LNCAP (cell line): ENCODE results near the gene MAGI2.

Source experiments
- TF ChIP-seq, protein P1 (sequence below): fragments of 450-650 bp; IDR thresholded peaks from 2 replicates; pipeline ENCODE4 v1.5.1; 2017; ENCODE audit warnings: mild to moderate bottlenecking

The MAGI2 gene

DNA sequence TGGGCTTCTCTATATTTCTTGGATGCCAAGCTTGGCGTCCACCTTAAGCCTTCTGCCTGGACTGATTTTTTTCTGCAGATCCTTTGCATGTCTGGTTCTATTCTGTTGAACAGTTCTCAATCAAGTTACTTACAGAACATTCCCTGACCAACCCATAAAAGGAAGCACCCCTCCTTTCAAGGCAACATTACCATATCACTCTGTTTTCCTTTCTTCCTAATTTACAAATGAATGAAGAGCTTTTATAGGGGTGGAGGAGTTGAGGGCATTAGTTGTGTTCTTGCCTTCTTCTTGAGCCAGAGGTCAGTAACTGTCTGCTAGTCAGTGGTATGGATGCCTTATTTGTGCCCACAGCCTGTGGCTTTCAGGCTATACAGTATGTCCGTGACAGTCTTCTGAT is 1293.9 kb downstream of the MAGI2 start:
- TF ChIP-seq, protein P1, sequence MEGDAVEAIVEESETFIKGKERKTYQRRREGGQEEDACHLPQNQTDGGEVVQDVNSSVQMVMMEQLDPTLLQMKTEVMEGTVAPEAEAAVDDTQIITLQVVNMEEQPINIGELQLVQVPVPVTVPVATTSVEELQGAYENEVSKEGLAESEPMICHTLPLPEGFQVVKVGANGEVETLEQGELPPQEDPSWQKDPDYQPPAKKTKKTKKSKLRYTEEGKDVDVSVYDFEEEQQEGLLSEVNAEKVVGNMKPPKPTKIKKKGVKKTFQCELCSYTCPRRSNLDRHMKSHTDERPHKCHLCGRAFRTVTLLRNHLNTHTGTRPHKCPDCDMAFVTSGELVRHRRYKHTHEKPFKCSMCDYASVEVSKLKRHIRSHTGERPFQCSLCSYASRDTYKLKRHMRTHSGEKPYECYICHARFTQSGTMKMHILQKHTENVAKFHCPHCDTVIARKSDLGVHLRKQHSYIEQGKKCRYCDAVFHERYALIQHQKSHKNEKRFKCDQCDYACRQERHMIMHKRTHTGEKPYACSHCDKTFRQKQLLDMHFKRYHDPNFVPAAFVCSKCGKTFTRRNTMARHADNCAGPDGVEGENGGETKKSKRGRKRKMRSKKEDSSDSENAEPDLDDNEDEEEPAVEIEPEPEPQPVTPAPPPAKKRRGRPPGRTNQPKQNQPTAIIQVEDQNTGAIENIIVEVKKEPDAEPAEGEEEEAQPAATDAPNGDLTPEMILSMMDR: no peak

DNA sequence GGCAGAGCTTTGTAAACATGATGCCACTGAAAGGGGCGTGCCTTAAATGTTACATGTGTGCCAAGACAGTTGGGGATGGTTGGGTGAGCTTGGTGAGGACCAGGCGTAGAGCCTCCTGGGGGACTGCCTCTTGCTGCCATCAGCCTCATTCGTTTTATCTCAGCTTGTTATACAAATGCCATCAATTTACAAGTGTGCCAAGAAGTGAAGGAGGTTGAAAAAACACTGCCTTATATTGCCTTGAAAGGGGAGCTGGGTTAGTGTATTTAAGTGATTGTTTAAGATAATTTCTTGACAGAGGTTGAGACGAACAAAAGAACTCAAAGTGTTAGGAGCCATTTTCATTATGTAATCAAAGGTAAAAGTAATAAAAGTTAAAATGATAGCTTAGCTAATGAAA is 1300.2 kb downstream of the MAGI2 start:
- TF ChIP-seq, protein P1: no peak

DNA sequence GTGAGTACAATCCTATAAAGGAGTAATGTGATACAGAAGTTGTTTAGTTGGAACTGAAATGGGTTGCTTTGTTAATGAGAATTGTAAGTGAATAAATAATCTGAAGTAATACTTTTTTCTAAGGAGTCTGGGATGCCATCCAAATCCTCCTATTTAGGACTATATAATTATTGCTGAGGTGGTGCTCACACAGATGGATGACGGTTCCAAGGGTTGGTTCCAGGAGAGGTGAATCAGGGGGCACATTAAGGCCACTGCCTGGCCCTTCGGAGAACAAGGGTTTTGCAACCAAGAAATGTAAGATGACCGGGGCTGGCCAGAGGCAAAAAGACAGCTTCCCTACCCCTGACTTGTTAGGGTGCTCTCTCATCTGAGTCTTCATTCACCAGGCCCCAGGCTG is 1302.2 kb downstream of the MAGI2 start:
- TF ChIP-seq, protein P1: no peak

DNA sequence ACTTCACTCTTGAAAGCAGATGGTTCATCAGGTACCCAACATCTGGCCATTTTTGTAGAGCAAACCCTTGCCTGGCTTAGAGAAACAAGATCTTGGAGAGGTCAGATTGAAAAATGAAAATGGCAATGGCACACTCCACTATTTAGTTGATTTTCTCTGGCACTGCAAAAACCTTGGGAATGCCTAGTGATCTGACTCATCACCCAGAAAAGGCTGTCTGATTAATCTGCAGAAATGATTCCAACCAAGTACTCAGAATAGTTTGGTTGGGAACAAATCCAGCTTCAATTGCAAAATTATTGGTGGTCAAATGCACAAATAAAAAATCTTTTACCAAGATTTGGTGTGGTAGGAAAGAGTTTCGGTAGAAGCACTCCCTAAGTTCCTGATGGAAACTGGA is 1303.7 kb downstream of the MAGI2 start:
- TF ChIP-seq, protein P1: no peak

DNA sequence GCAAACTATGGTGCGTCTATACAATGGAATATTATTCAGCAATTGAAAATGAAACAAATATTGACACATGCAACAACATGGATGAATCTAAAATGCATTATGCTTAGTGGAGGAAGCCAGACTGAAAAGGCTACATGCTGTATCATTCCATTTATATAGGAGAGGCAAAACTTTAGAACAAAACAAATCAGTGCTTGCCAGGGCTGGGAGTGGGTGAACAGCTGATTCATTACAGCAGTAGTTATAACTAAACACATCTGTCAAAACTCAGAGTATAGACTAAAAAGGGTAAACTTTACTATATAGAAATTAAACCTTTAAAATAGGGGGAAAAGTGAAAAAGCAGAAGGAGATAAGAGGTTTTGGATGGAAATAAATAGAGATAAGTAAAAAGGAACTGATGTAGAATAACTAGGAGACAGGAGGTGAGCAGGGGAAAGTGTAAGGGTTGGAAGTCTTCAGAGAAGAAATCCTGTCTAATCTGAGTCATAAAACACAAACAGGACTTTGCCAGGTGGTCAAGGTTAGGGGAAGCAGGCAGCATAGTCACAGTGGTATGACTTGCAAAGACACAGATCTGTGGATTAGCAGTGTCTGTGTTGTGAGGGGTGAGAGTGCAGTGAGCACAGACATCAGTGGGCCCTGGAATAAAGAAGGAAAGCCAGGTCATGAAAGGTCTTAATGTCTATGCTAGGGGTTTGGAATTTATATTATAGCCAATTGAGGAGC is 1305.1 kb downstream of the MAGI2 start:
- TF ChIP-seq, protein P1: no peak

DNA sequence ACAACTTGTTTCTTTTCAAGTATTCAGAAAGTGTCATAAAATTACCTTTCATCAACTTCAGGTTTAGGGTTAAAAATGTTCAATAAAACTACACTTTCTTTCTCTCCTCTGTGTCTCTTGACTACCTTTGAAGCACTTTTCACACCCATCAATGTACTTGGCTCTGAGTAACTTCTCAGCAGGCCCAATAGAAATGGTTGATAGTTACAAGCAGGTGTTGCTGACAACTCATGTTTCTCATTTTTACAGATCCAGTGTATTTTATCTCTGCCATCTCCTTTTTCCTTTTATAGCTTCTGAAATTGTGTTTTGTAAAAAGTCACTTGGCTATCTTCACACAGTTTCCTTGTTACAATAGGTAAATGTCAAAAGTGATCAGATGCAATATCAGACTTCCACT is 1306.9 kb downstream of the MAGI2 start:
- TF ChIP-seq, protein P1: no peak

DNA sequence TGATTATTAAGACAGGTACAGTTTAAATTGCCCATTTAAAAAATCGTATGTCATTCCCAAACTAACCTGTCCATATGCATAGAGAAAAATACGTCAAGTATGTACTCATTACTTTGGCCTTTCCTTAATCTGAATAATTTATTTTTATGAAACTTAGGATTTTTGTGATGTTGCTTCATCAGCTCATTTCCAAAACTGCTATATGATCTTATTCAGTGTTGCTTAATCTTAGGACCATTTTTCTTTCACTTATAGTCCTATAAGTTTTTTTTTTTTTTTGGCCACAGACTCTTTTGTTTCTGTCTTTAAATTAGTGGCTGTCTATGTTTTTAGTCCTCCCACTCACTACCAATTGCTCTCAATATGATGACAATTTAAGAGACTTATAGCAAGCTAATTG is 1309.8 kb downstream of the MAGI2 start:
- TF ChIP-seq, protein P1: no peak
